Parathyroid adenoma (tissue), 2 donors: ENCODE measurements around the gene MEOX2.

Experiments used
- H2AFZ ChIP-seq: fragments of 300-600 bp; sonication (generic); one replicate; pipeline ENCODE4 v1.7.0; 2017; ENCODE audit warnings: antibody characterized with exemption, mild to moderate bottlenecking
- H3K27ac ChIP-seq: fragments of 300-600 bp; sonication (generic); one replicate; pipeline ENCODE4 v1.7.0; 2017
- H3K27me3 ChIP-seq: fragments of 300-600 bp; sonication (generic); one replicate; pipeline ENCODE4 v1.7.0; 2017; ENCODE audit warnings: low read length; ENCODE audit not compliant: control insufficient read depth, insufficient read depth
- H3K36me3 ChIP-seq: fragments of 300-600 bp; sonication (generic); one replicate; pipeline ENCODE4 v1.7.0; 2017; ENCODE audit warnings: low read length; ENCODE audit not compliant: control insufficient read depth, insufficient read depth
- H3K4me1 ChIP-seq: fragments of 300-600 bp; sonication (generic); one replicate; pipeline ENCODE4 v1.7.0; 2017; ENCODE audit warnings: control low read depth
- H3K4me2 ChIP-seq: fragments of 300-600 bp; sonication (generic); one replicate; pipeline ENCODE4 v1.7.0; 2017; ENCODE audit warnings: low read length
- H3K4me3 ChIP-seq: fragments of 300-600 bp; sonication (generic); one replicate; pipeline ENCODE4 v1.7.0; 2017; ENCODE audit warnings: low read depth, low read length
- H3K79me2 ChIP-seq: fragments of 300-600 bp; sonication (generic); one replicate; pipeline ENCODE4 v1.7.0; 2017; ENCODE audit warnings: control low read depth
- H3K9ac ChIP-seq: fragments of 300-600 bp; sonication (generic); one replicate; pipeline ENCODE4 v1.7.0; 2017; ENCODE audit warnings: mild to moderate bottlenecking
- H3K9me3 ChIP-seq: fragments of 300-600 bp; sonication (generic); one replicate; pipeline ENCODE4 v1.7.0; 2017; ENCODE audit warnings: low read length; ENCODE audit not compliant: control insufficient read depth
- CTCF ChIP-seq: fragments of 300-600 bp; sonication (generic); IDR thresholded peaks from one replicate; pipeline ENCODE4 v1.7.0; 2017; ENCODE audit warnings: antibody characterized with exemption, mild to moderate bottlenecking
- donor health status: primary hyperparathyroidism.

MEOX2 gene

GRCh38 chr7:15719311-15719710 is 32.8 kb upstream of the MEOX2 start:
- TF ChIP-seq CTCF = no peak
- Histone ChIP-seq H2AFZ (no peak overlapping the region), H3K4me2 (no peak overlapping the region), H3K9ac (no peak overlapping the region), H3K4me1 (no peaks in the 10 kb centered on the region), H3K79me2 (no peaks in the 10 kb centered on the region), H3K9me3 (no peaks in the 10 kb centered on the region), H3K27ac (no peak overlapping the region), H3K36me3 (no peaks in the 10 kb centered on the region), H3K4me3 (no peak overlapping the region), H3K27me3 (no peaks in the 10 kb centered on the region)

GRCh38 chr7:15715435-15715834 is 29.0 kb upstream of the MEOX2 start:
- Histone ChIP-seq H3K9ac (no peak overlapping the region), H3K27ac (no peak overlapping the region), H3K4me2 (no peak overlapping the region), H3K4me3 (no peak overlapping the region), H3K27me3 (no peaks in the 10 kb centered on the region), H3K4me1 (no peaks in the 10 kb centered on the region), H3K79me2 (no peaks in the 10 kb centered on the region), H3K9me3 (no peaks in the 10 kb centered on the region), H2AFZ (no peak overlapping the region), H3K36me3 (no peaks in the 10 kb centered on the region)
- TF ChIP-seq CTCF = no peak

- H3K9me3 ChIP-seq = no peaks in the 10 kb centered on the region
- no peaks in the 10 kb centered on the region for H3K4me1 ChIP-seq
- no peaks in the 10 kb centered on the region for H3K36me3 ChIP-seq
- no peak overlapping the region for H3K27ac ChIP-seq
- H3K79me2 ChIP-seq = no peaks in the 10 kb centered on the region
- H3K4me2 ChIP-seq = no peak overlapping the region
- H3K9ac ChIP-seq = no peak overlapping the region
- H3K27me3 ChIP-seq = no peaks in the 10 kb centered on the region
- H2AFZ ChIP-seq = no peak overlapping the region
- H3K4me3 ChIP-seq = no peak overlapping the region
- no peak for TF ChIP-seq CTCF
Observed at GRCh38 chr7:15709978-15710377, 23.5 kb upstream of the MEOX2 start.

GRCh38 chr7:15707570-15707969 is 21.1 kb upstream of the MEOX2 start:
- Histone ChIP-seq H3K27me3 (no peaks in the 10 kb centered on the region), H3K4me3 (no peak overlapping the region), H3K9ac (no peak overlapping the region), H3K9me3 (no peaks in the 10 kb centered on the region), H3K4me1 (no peaks in the 10 kb centered on the region), H3K79me2 (no peaks in the 10 kb centered on the region), H3K4me2 (no peak overlapping the region), H3K36me3 (no peaks in the 10 kb centered on the region), H3K27ac (no peak overlapping the region), H2AFZ (no peak overlapping the region)
- TF ChIP-seq CTCF = no peak

- H3K4me1 ChIP-seq = no peaks in the 10 kb centered on the region
- H2AFZ ChIP-seq = no peak overlapping the region
- no peaks in the 10 kb centered on the region for H3K9me3 ChIP-seq
- H3K36me3 ChIP-seq = no peaks in the 10 kb centered on the region
- no peak overlapping the region for H3K9ac ChIP-seq
- no peaks in the 10 kb centered on the region for H3K79me2 ChIP-seq
- TF ChIP-seq CTCF = no peak
- no peak overlapping the region for H3K4me3 ChIP-seq
- no peak overlapping the region for H3K4me2 ChIP-seq
- H3K27me3 ChIP-seq = no peaks in the 10 kb centered on the region
- no peak overlapping the region for H3K27ac ChIP-seq
Observed at GRCh38 chr7:15703732-15704131, 17.2 kb upstream of the MEOX2 start.
